CD14-positive monocyte (primary cell): ENCODE results near the gene GLB1L3. TPM values are rescaled to one million over a fixed set of nuclear protein-coding genes. Genes with fewer than 3 reads are reported as not detected.

Source experiments
- DNase-seq, 3 donors: peaks; one replicate each; pipeline ENCODE4 v3.0.0-alpha.2; 2011 to 2022
- H2AFZ ChIP-seq: 2 replicates; pipeline ENCODE4 v1.6.0; 2012; ENCODE audit warnings: mild to moderate bottlenecking, low read depth, low read length, inconsistent platforms; ENCODE audit not compliant: insufficient read depth, poor library complexity, severe bottlenecking
- H3K27ac ChIP-seq, 2 donors: 1 replicate in 1 of 2; 2 replicates in 1 of 2; pipeline ENCODE4 v1.5.1; 2012 to 2013; ENCODE audit warnings: low read length in 2 of 2, control low read depth in 1 of 2, inconsistent platforms in 1 of 2, low read depth in 1 of 2, mild to moderate bottlenecking in 1 of 2
- H3K27me3 ChIP-seq, 2 donors: one replicate each; pipeline versions ENCODE4 v1.6.0 to v1.6.1; 2011 to 2013; ENCODE audit warnings: low read length in 2 of 2; ENCODE audit not compliant: control insufficient read depth in 2 of 2, insufficient read depth in 2 of 2
- H3K36me3 ChIP-seq, 2 donors: replicated peaks in 1 of 2; 1 replicate in 1 of 2; 2 replicates in 1 of 2; pipeline versions ENCODE4 v1.5.1 to v1.6.1; 2012 to 2013; ENCODE audit warnings: low read length in 2 of 2, control low read depth in 1 of 2, inconsistent platforms in 1 of 2, mild to moderate bottlenecking in 1 of 2; ENCODE audit not compliant: insufficient read depth in 2 of 2, control insufficient read depth in 1 of 2
- H3K4me1 ChIP-seq, 2 donors: 1 replicate in 1 of 2; 2 replicates in 1 of 2; pipeline versions ENCODE4 v1.5.1 to v1.6.1; 2012 to 2013; ENCODE audit warnings: low read length in 2 of 2, control low read depth in 1 of 2, inconsistent platforms in 1 of 2, mild to moderate bottlenecking in 1 of 2, moderate library complexity in 1 of 2; ENCODE audit not compliant: insufficient read depth in 2 of 2, control insufficient read depth in 1 of 2
- H3K4me2 ChIP-seq: replicated peaks from 2 replicates; pipeline ENCODE3; 2012; ENCODE audit warnings: low read length, moderate library complexity, mild to moderate bottlenecking; ENCODE audit not compliant: poor library complexity, severe bottlenecking; ENCODE audit errors: extremely low read depth
- H3K4me3 ChIP-seq, 3 experiments: fragments of 200-600 bp in 1 of 3; sonication (generic) in 1 of 3; replicated peaks in 1 of 3; 1 replicate in 2 of 3; 2 replicates in 1 of 3; pipeline ENCODE4 v1.5.1; 2011 to 2013; ENCODE audit warnings: low read length in 3 of 3, mild to moderate bottlenecking in 3 of 3, control low read depth in 2 of 3, low read depth in 2 of 3, inconsistent platforms in 1 of 3, moderate library complexity in 1 of 3
- H3K79me2 ChIP-seq: 2 replicates; pipeline ENCODE4 v1.6.0; 2012; ENCODE audit warnings: mild to moderate bottlenecking, control low read depth, inconsistent platforms, low read length, moderate library complexity; ENCODE audit not compliant: insufficient read depth
- H3K9ac ChIP-seq: 2 replicates; pipeline ENCODE4 v1.6.0; 2017; ENCODE audit warnings: low read length, mild to moderate bottlenecking; ENCODE audit not compliant: insufficient read depth, poor library complexity, severe bottlenecking
- H3K9me3 ChIP-seq, 2 donors: replicated peaks in 1 of 2; 1 replicate in 1 of 2; 2 replicates in 1 of 2; pipeline versions ENCODE4 v1.5.1 to v1.6.1; 2012 to 2013; ENCODE audit warnings: low read length in 2 of 2, control low read depth in 1 of 2; ENCODE audit not compliant: control insufficient read depth in 1 of 2, insufficient read depth in 1 of 2
- H4K20me1 ChIP-seq: 2 replicates; pipeline ENCODE4 v1.6.0; 2012; ENCODE audit warnings: mild to moderate bottlenecking, low read length, control low read depth, moderate library complexity; ENCODE audit not compliant: insufficient read depth
- H3K27ac Mint-ChIP-seq, 7 donors: one replicate each; pipeline ENCODE4 v1.8.0; 2020; ENCODE audit warnings: mild to moderate bottlenecking in 7 of 7, mixed read lengths in 7 of 7, moderate library complexity in 6 of 7, inconsistent platforms in 2 of 7
- H3K27me3 Mint-ChIP-seq, 3 donors: one replicate each; pipeline ENCODE4 v1.8.0; 2021 to 2022; ENCODE audit warnings: low read depth in 3 of 3, mild to moderate bottlenecking in 3 of 3, mixed read lengths in 3 of 3, moderate library complexity in 3 of 3, inconsistent platforms in 1 of 3
- H3K36me3 Mint-ChIP-seq, 2 donors: one replicate each; pipeline ENCODE4 v1.8.0; 2020; ENCODE audit warnings: mixed read lengths in 2 of 2, inconsistent platforms in 1 of 2, mild to moderate bottlenecking in 1 of 2
- H3K4me1 Mint-ChIP-seq: one replicate; pipeline ENCODE4 v1.8.0; 2020; ENCODE audit warnings: mild to moderate bottlenecking, mixed read lengths
- H3K4me3 Mint-ChIP-seq, 2 donors: one replicate each; pipeline ENCODE4 v1.8.0; 2020; ENCODE audit warnings: mild to moderate bottlenecking in 2 of 2, mixed read lengths in 2 of 2, moderate library complexity in 1 of 2
- H3K9me3 Mint-ChIP-seq, 7 donors: one replicate each; pipeline ENCODE4 v1.8.0; 2020 to 2022; ENCODE audit warnings: mixed read lengths in 7 of 7, mild to moderate bottlenecking in 6 of 7, moderate library complexity in 6 of 7, inconsistent platforms in 2 of 7
- WGBS: methylation state at CpG from one replicate; pipeline ENCODE4 v1.1.5; 2013; ENCODE audit warnings: missing lambda C conversion rate; ENCODE audit not compliant: insufficient coverage; 5-methylcytosine and 5-hydroxymethylcytosine counted together
- intact Hi-C, 2 donors: fragments of 100-400 bp; cut with micrococcal nuclease; formaldehyde crosslinking; loops; one replicate each; pipeline versions ENCODE4 v1.15.0 to v1.15.1; 2023
- polyA plus RNA-seq, 3 donors: library from polyadenylated mRNA; depleted of rRNA in 1 of 3; unstranded in 2 of 3; stranded (reverse) in 1 of 3; fragments of 300-500 nt in 2 of 3; fragments of >200 nt in 1 of 3; fragmentation: Illumina TruSeq in 2 of 3; gene quantifications; 1 replicate in 2 of 3; 2 replicates in 1 of 3; pipeline ENCODE4 v1.2.3, GENCODE V29; 2012 to 2021
- TF ChIP-seq, protein P1 (sequence below): fragments of 200-600 bp; IDR thresholded peaks from one replicate; pipeline ENCODE4 v1.8.0; 2022; ENCODE audit warnings: antibody characterized with exemption, mild to moderate bottlenecking

Gene GLB1L3
- polyA plus RNA-seq, 3 donors, result not detected

GRCh38 chr11:134240592-134240991 is 35.6 kb upstream of the GLB1L3 start:
- H3K36me3 Mint-ChIP-seq, result peaks cover 83 to 95% of the 10 kb centered on the region in 2 donors
- H3K27me3 ChIP-seq, result no peaks in the 10 kb centered on the region

DNA sequence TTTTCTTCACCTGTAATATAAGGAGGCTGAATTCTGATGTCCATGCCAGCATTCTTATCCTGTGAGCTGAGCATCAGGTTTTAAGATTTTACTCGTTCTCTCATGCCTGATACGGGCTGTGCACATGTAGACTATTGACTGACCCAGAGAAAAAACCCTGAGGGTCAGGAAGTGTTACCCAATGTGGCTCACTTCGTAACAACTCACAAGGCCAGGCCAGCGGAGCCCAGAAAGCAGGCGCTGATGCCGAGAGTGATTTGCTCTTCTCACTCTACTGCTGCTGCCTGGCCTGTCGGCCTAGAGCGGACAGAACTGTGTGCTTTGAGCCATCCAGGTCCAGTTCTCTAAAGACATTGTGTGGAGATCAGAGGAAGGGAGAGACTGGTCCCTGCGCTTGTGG is 33.8 kb upstream of the GLB1L3 start:
- H3K36me3 ChIP-seq, result peaks cover 83 to 96% of the 10 kb centered on the region in 2 donors
- no peaks in the 10 kb centered on the region for H3K27me3 ChIP-seq
- H3K36me3 Mint-ChIP-seq, result peaks cover 82 to 94% of the 10 kb centered on the region in 2 donors
- no peaks in the 10 kb centered on the region for H3K79me2 ChIP-seq
- H2AFZ ChIP-seq, result no peak overlapping the region
- intact Hi-C loops, result no loop called here
- no peaks in the 10 kb centered on the region for H3K27me3 Mint-ChIP-seq
- no peak overlapping the region for H3K4me3 ChIP-seq
- no peak overlapping the region for H3K9ac ChIP-seq
- H4K20me1 ChIP-seq, result no peaks in the 10 kb centered on the region
- no peaks in the 10 kb centered on the region for H3K4me1 ChIP-seq
- no peaks in the 10 kb centered on the region for H3K9me3 ChIP-seq
- no peaks in the 10 kb centered on the region for H3K4me1 Mint-ChIP-seq
- no peak overlapping the region for H3K27ac ChIP-seq
- H3K27ac Mint-ChIP-seq, result no peak overlapping the region
- no peak overlapping the region for H3K4me3 Mint-ChIP-seq
- 77% methylated on average over 6 of the region's 9 CpGs for WGBS
- no peak for DNase-seq
- TF ChIP-seq, protein P1, sequence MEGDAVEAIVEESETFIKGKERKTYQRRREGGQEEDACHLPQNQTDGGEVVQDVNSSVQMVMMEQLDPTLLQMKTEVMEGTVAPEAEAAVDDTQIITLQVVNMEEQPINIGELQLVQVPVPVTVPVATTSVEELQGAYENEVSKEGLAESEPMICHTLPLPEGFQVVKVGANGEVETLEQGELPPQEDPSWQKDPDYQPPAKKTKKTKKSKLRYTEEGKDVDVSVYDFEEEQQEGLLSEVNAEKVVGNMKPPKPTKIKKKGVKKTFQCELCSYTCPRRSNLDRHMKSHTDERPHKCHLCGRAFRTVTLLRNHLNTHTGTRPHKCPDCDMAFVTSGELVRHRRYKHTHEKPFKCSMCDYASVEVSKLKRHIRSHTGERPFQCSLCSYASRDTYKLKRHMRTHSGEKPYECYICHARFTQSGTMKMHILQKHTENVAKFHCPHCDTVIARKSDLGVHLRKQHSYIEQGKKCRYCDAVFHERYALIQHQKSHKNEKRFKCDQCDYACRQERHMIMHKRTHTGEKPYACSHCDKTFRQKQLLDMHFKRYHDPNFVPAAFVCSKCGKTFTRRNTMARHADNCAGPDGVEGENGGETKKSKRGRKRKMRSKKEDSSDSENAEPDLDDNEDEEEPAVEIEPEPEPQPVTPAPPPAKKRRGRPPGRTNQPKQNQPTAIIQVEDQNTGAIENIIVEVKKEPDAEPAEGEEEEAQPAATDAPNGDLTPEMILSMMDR, result no peak
- no peak overlapping the region for H3K4me2 ChIP-seq
- no peaks in the 10 kb centered on the region for H3K9me3 Mint-ChIP-seq

More at GRCh38 chr11:134240592-134240991, 35.6 kb upstream of the GLB1L3 start:
- intact Hi-C loops, result no loop called here
- Mint-ChIP-seq H3K9me3 (no peaks in the 10 kb centered on the region), H3K27me3 (no peaks in the 10 kb centered on the region), H3K4me1 (no peaks in the 10 kb centered on the region), H3K4me3 (no peak overlapping the region), H3K27ac (no peak overlapping the region)
- H3K9me3 ChIP-seq, result no peaks in the 10 kb centered on the region
- DNase-seq, result no peak
- TF ChIP-seq, protein P1, result no peak
- no peak overlapping the region for H3K4me2 ChIP-seq
- H3K27ac ChIP-seq, result no peak overlapping the region
- peaks cover 7% of the 10 kb centered on the region for H4K20me1 ChIP-seq
- H2AFZ ChIP-seq, result no peak overlapping the region
- peaks cover 72 to 95% of the 10 kb centered on the region in 2 donors for H3K36me3 ChIP-seq
- WGBS, result no CpG with 5 or more reads among the region's 6 CpGs
- H3K4me1 ChIP-seq, result no peaks in the 10 kb centered on the region
- no peak overlapping the region for H3K9ac ChIP-seq
- no peak overlapping the region for H3K4me3 ChIP-seq
- no peaks in the 10 kb centered on the region for H3K79me2 ChIP-seq
